Measurements from ENCODE around the gene SDC1.

DNA sequence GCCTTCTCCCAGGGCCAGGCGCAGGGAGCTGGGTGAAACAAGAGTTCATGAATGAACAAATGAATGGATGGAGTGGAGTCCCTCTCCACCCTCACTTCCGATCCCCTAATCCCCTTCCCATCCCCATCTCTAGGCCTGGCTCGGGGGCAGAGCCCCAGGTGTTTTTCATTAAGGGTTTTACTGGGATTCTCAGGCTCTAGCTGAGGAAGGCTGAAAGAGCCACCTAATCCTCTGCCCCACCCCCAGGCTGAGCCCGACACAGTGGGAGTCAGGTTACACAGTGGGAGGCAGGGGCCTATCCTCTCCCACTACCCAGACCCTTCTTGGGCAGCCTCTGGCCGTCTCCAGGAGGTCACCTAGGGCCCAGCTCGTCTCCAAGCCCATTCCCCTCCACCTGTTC, 36.1 kb downstream of the SDC1 start:
- TF ChIP-seq BHLHE40 (IDR thresholded peaks at IDR 0.05; ENCODE audit: borderline replicate concordance) (no peak), SP1 (IDR thresholded peaks at IDR 0.05) (no peak), FOXA1 (IDR thresholded peaks at IDR 0.05) (no peak), FOXM1 (IDR thresholded peaks at IDR 0.05; ENCODE audit: borderline replicate concordance) (no peak), FOXK2 (IDR thresholded peaks at IDR 0.05) (no peak), ZNF384 (IDR thresholded peaks at IDR 0.05) (no peak), HDGF (IDR thresholded peaks at IDR 0.05; ENCODE audit: borderline replicate concordance) (no peak), SUZ12 (IDR thresholded peaks at IDR 0.05) (no peak), LEF1 (IDR thresholded peaks at IDR 0.05; ENCODE audit: borderline replicate concordance) (no peak)

Measured in HEK293T (cell line).